ENCODE data around the gene PRKD1. TPM values are rescaled to one million over a fixed set of nuclear protein-coding genes. Genes with fewer than 3 reads are reported as not detected.
A peak's percentile ranks its signal among the peaks of the same experiment; 100 is the strongest.

The PRKD1 gene
- polyA plus RNA-seq, 5 donors: 19.9 to 28.3 (median 22.8) TPM

GRCh38 chr14:29681316-29681715, 246.3 kb downstream of the PRKD1 start:
- DNase-seq: no peak

GRCh38 chr14:29674566-29675285, 252.9 kb downstream of the PRKD1 start:
- no peak for DNase-seq

- DNase-seq: no peak
Measured at GRCh38 chr14:29672831-29673230, 254.8 kb downstream of the PRKD1 start.

- DNase-seq: no peak
Measured at GRCh38 chr14:29671034-29671433, 256.6 kb downstream of the PRKD1 start.

DNA sequence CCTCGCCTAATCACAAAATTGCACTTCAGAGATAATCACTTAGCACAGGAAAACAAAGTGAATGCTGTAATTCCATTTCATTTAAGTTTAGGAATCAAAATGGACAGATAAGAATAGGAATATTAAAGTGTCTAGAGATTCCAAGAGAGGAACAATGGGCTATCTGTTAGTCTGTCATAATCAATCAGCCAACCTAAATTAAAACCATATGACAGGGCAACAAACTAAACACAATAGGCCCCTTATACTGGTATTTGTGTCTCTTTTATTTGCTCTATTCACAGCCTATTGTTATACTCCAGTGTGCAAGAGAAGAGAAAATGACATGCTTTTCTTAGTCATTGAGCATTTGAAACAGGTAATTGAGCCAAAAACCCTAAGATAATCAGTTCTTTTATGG, 259.4 kb downstream of the PRKD1 start:
- DNase-seq: no peak

DNA sequence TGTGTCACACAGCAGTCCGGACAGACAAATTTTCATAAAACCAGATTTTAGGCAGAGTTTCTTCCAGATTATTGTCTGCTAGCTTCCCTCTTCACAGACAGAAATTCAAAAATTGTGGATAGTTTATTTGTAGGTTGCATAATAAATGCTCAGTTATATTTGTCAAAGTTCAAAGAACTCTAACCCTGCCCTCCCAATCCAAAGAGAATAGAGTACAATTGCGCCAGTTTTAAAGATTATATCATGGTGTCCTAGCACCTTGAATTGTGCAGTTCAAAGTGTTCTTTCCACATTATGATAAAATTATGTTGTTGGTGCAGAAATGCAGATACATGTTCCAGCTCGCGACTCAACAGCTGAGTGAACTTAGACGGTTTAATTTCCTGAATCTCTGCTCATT, 263.1 kb downstream of the PRKD1 start:
- DNase-seq: no peak

DNA sequence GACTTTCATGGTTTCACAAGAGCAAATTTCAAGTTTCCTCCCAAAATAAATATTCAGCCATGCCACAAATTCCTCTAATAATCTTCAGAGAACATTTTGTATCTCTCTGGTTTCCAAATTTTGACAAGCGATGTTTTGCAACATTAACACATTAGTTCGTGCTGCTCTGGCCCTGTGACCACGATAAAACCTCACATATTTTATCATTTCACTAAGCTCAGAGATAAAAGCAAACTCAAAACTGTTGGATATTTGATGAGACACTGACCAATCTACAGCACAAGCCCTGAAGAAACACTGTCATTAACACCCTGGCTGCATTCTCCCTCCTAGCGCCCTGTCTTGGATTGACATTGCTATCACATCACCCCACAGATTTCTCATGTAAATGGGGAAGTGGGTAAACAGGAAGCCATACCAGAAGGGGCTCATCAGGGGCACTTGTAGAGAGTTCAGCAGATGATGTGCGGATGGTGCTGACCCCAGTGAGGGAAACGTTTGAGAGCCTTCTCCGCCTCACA, 264.3 kb downstream of the PRKD1 start:
- peak; percentile 26 to 27 for DNase-seq

- no peak for DNase-seq
Measured at GRCh38 chr14:29654901-29655550, 272.6 kb downstream of the PRKD1 start.

DNA sequence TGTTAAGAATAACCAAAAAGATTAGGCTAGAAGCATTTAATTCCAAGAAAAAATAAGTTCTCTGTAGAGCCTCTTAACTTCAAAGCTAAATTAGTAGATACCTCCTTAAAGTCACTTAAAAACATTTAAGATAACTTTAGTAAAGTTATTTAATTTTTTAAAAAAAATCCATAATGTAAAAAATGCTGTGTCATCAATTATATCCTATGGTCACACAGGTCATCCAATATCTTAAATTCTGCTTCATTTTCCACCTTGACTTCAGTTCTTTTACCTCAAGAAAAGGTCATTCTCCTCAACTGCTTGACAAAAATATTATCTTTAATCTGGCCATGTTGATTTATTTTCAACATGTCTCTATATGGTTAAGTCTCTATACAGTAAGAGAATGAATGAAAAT, 274.3 kb downstream of the PRKD1 start:
- DNase-seq: no peak

DNA sequence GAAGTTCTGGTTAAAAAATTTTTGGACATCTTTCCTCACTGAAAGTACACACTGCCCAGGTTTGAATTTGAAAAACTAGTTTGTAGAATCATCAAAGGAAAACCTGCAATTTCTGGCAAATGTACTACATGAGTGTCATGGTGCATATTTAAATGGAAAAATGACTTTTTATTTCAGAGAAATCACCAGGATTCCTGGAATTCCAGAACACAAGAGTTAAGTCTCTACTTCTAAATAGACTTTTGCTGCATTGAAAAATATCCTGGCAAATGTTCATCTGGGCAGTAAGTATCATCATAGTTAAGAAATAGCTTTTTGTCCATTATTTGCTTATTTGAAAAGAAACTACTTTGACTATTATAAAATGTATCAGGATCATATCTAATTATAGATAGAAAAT, 275.1 kb downstream of the PRKD1 start:
- no peak for DNase-seq

DNA sequence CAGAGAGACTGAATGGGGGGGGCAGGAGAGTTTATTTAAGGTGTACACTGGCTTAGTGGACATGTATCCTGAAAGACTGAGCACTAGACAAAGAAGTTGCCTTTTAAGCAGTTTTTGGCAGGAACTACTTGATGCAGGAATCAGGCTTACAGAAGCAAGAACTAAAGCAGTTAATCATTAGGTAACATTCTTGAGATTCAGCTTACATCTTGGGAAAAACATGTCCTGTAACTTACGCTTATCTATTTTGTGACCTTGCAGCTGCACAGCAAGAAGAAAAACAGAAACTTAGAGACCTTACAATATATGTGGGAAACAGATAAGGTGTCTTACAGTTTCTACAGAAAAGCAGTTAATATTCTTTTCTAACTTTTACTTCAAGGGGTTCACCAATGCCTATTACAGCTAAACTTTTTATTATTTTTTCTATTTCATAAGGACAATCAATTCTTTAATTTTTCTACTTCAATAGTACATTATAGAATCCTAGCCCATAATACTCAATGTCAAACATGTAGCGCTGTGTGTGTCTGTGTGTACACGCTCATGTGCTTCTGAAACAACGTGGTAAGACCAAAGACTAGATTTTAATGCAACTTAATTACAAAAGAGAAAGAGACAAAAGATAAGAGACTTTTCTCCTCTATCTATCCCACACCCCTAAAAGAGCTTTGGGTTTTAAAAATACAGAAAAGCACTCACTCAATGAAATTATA, 276.9 kb downstream of the PRKD1 start:
- no peak for DNase-seq

DNA sequence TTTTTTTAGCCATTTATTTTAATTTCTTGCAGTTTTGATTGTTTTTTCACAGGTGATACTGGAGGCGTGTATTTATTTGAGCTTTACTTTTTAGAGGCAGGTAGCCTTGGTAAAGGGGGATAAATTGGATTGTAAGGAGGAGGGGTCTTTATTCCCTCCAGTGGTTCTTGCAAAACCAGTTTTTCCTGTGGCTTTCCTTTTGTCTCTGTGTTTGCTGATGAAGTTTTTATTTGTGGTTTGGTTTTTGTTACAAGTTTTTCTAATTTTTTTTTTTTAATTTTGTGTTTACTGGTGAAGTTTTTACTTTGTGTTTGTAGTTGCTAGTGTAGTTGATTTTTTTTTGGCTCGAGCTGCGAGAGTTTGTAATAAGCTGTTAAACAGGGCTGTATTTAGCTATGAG, 278.5 kb downstream of the PRKD1 start:
- DNase-seq: no peak

DNA sequence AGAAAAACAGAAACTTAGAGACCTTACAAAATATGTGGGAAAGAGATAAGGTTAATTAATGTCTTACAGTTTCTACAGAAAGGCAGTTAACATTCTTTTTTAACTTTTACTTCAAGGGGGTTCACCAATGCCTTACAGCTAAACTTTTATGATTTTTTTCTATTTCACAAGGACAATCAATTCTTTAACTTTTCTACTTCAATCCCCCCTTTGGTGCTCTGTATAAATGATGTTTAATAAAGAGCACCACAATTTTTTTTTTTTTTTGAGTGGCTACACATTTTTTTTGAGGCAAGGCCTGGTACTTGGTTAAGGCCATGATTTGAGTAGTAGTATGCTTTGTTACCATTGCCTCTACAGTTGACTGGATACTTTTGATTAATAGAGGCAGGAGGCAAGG, 279.6 kb downstream of the PRKD1 start:
- no peak for DNase-seq

DNA sequence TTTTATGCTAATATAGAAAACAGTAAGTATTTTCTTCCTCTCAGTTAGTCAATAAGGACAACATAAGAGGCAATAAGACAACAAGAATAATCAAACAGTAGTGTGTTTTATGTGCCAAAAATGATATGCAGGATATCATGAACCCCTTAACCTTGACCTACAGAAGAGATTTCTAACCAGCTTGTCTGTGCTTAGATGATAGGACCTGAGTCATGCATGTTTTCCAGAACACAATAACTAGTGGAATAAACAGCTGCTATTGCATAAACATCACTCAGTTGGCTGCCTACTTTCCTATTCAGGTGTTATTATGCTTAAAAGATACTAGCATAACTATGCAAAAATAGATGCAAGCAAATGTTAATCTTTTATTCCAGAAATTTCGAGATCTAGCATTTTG, 282.5 kb downstream of the PRKD1 start:
- DNase-seq: no peak

GRCh38 chr14:29643433-29644211, 284.0 kb downstream of the PRKD1 start:
- no peak for DNase-seq

GRCh38 chr14:29637411-29637810, 290.2 kb downstream of the PRKD1 start:
- peak; percentile 20 to 58 for DNase-seq

DNA sequence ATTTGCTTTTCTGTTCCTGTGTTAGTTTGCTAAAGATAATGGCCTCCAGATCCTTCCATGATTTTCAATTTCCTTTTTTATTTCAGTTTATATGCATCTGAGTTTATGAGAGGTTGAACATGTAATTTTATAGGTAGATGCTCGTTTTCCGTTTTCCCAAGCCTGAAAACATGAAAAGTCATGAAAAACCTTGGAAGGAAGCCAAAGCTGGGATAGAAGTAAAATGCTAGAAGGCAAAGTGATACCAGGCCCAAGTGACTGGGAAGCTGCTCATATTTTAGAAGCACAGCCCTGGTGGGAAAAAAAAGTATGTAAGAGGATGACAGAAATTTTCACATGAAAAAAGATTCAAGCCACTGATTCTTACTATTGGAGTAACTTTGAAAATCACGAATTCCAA, 290.8 kb downstream of the PRKD1 start:
- no peak for DNase-seq

DNA sequence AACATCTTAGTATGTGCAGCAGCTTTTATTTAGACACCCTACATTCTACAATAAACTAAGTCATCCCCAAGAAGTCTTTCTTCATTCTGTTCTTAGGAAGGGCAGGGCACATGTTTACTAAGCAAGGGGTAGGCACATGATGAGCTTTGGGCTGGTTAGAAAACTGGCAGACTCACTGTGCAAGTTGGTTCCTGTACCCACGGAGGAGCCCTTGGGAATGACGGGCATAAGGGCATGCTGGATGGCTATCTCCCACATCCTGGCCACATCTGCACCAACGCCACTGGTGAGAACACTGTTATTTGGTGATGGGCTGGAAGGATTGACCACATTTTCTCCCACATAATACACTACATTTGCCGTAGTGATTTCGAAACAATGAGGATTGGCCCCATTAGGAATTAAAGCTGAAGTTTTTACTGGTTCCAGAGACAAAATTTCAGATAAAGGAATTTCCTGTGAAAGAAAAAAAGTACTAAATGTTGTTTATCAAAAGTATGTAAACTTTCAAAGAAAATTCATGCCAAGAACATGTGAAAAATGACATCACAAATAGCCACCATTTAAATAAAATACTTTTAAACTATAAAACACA, 297.0 kb downstream of the PRKD1 start:
- DNase-seq: no peak

GRCh38 chr14:29629839-29630238, 297.8 kb downstream of the PRKD1 start:
- DNase-seq: no peak

DNA sequence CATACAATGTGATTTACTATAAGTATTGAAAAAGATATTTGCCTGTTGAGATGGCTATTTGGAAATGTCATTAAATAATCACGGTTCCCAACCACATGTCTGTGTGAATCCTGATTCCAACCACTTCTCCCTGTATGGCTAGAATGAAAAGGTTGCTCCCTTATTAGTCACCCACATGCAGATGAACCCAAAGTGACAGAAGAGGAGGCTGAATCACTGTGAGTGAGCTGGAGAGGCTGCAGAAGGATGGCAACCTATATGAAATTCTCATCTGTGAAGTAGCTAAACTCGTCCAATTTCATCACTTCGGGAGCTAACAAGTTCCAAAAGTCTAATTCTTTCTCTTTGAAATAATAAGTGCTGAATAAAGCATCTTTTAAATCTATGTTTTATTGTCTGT, 300.5 kb downstream of the PRKD1 start:
- no peak for DNase-seq

GRCh38 chr14:29618323-29619067, 309.2 kb downstream of the PRKD1 start:
- DNase-seq: no peak
